Calu3 (cell line): ENCODE results near the gene LDLRAD4. TPM values are rescaled to one million over a fixed set of nuclear protein-coding genes. Genes with fewer than 3 reads are reported as not detected.

Source experiments
- BruUV-seq: library from RNA; stranded (reverse); fragments of 400-500 nt; replicated peaks from 2 replicates; lab custom pipeline; 2021; lab: Mats Ljungman, UMichigan
- CTCF ChIA-PET: fragments of 300-600 bp; sonication (Branson Sonifier 250); formaldehyde crosslinking; loops from one replicate; lab custom pipeline; 2022; ENCODE audit warnings: antibody characterized with exemption; lab: Charles Lee
- DNase-seq: peaks from one replicate; pipeline ENCODE4 v3.0.0; 2022
- H3K27ac Mint-ChIP-seq: one replicate; pipeline ENCODE4 v1.8.0; 2022; ENCODE audit warnings: mixed read lengths; ENCODE audit not compliant: unreplicated experiment
- H3K27me3 Mint-ChIP-seq: one replicate; pipeline ENCODE4 v1.8.0; 2022; ENCODE audit warnings: mixed read lengths; ENCODE audit not compliant: unreplicated experiment
- H3K36me3 Mint-ChIP-seq: one replicate; pipeline ENCODE4 v1.8.0; 2022; ENCODE audit warnings: mild to moderate bottlenecking, moderate library complexity, mixed read lengths; ENCODE audit not compliant: insufficient read depth, unreplicated experiment
- H3K4me1 Mint-ChIP-seq: one replicate; pipeline ENCODE4 v1.8.0; 2022; ENCODE audit warnings: mild to moderate bottlenecking, low read depth, mixed read lengths; ENCODE audit not compliant: unreplicated experiment
- H3K4me3 Mint-ChIP-seq: one replicate; pipeline ENCODE4 v1.8.0; 2022; ENCODE audit warnings: mild to moderate bottlenecking, low read depth, moderate library complexity, mixed read lengths; ENCODE audit not compliant: unreplicated experiment
- H3K9me3 Mint-ChIP-seq: one replicate; pipeline ENCODE4 v1.8.0; 2022; ENCODE audit warnings: low read depth, mixed read lengths; ENCODE audit not compliant: unreplicated experiment
- CTCF ChIP-seq: fragments of 200-600 bp; IDR thresholded peaks from one replicate; pipeline ENCODE4 v1.8.0; 2022; ENCODE audit warnings: antibody characterized with exemption; ENCODE audit not compliant: unreplicated experiment
- intact Hi-C: fragments of 100-400 bp; cut with micrococcal nuclease; formaldehyde crosslinking; loops from one replicate; pipeline ENCODE4 v1.10.0; 2022; ENCODE audit not compliant: unreplicated experiment
- total RNA-seq: library from RNA; stranded (reverse); gene quantifications from 2 replicates; pipeline ENCODE4 v1.2.3, GENCODE V29; 2022

LDLRAD4 gene
- total RNA-seq, 1 experiment from 2014 or later, result 0.50 TPM

- no peaks in the 10 kb centered on the region for H3K27me3 Mint-ChIP-seq
- peak overlapping the region; percentile 24 for H3K27ac Mint-ChIP-seq
- no peaks in the 10 kb centered on the region for H3K36me3 Mint-ChIP-seq
- CTCF ChIA-PET, result no interaction called here
- peak; percentile 58 for DNase-seq
- no peak for TF ChIP-seq CTCF
- intact Hi-C loops, result no loop called here
- BruUV-seq, result no TSS peak
- no peaks in the 10 kb centered on the region for H3K9me3 Mint-ChIP-seq
- no peak overlapping the region for H3K4me3 Mint-ChIP-seq
- peaks cover 12% of the 10 kb centered on the region for H3K4me1 Mint-ChIP-seq
Measured at GRCh38 chr18:13375302-13376255, 157.0 kb downstream of the LDLRAD4 start.

GRCh38 chr18:13376298-13376840 lies 157.8 kb downstream of the LDLRAD4 start:
- TF ChIP-seq CTCF, result no peak
- no peaks in the 10 kb centered on the region for H3K9me3 Mint-ChIP-seq
- H3K4me3 Mint-ChIP-seq, result no peak overlapping the region
- no TSS peak for BruUV-seq
- no peaks in the 10 kb centered on the region for H3K27me3 Mint-ChIP-seq
- intact Hi-C loops, result no loop called here
- H3K4me1 Mint-ChIP-seq, result peaks cover 12% of the 10 kb centered on the region
- H3K36me3 Mint-ChIP-seq, result no peaks in the 10 kb centered on the region
- no peak for DNase-seq
- CTCF ChIA-PET, result no interaction called here
- no peak overlapping the region for H3K27ac Mint-ChIP-seq

GRCh38 chr18:13376841-13377351 lies 158.3 kb downstream of the LDLRAD4 start:
- BruUV-seq, result no TSS peak
- intact Hi-C loops, result no loop called here
- CTCF ChIA-PET, result no interaction called here
- Mint-ChIP-seq H3K9me3 (no peaks in the 10 kb centered on the region), H3K27me3 (no peaks in the 10 kb centered on the region), H3K36me3 (no peaks in the 10 kb centered on the region), H3K4me3 (no peak overlapping the region), H3K4me1 (peaks cover 17% of the 10 kb centered on the region), H3K27ac (no peak overlapping the region)
- DNase-seq, result no peak
- TF ChIP-seq CTCF, result no peak

GRCh38 chr18:13377496-13377895 lies 158.9 kb downstream of the LDLRAD4 start:
- intact Hi-C loops, result no loop called here
- no TSS peak for BruUV-seq

More at GRCh38 chr18:13377496-13377895, 158.9 kb downstream of the LDLRAD4 start:
- H3K4me1 Mint-ChIP-seq, result peaks cover 23% of the 10 kb centered on the region
- no peak overlapping the region for H3K4me3 Mint-ChIP-seq
- H3K27me3 Mint-ChIP-seq, result no peaks in the 10 kb centered on the region
- no peaks in the 10 kb centered on the region for H3K9me3 Mint-ChIP-seq
- H3K36me3 Mint-ChIP-seq, result peaks cover 5% of the 10 kb centered on the region
- TF ChIP-seq CTCF, result no peak
- no peak for DNase-seq
- H3K27ac Mint-ChIP-seq, result no peak overlapping the region
- CTCF ChIA-PET, result no interaction called here
